HepG2 (cell line): Measurements from ENCODE around the gene RPE65. TPM values are rescaled to one million over a fixed set of nuclear protein-coding genes. Genes with fewer than 3 reads are reported as not detected.

Experiments used
- AGO2 ChIP-seq: fragments of 200-400 bp; formaldehyde crosslinking; optimal IDR thresholded peaks from 2 replicates; pipeline ENCODE3; 2017; ENCODE audit warnings: mild to moderate bottlenecking, low read depth, low read length, moderate library complexity
- EED ChIP-seq: sonication (generic); formaldehyde crosslinking; IDR thresholded peaks from 2 replicates; pipeline ENCODE4 v1.5.0; 2020; ENCODE audit warnings: mild to moderate bottlenecking, missing genetic modification reagents
- HDAC2 ChIP-seq: sonication (generic); formaldehyde crosslinking; IDR thresholded peaks from 2 replicates; pipeline ENCODE4 v1.4.0; 2020; ENCODE audit warnings: missing genetic modification reagents
- MED1 ChIP-seq: sonication (generic); formaldehyde crosslinking; IDR thresholded peaks from 2 replicates; pipeline ENCODE4 v1.4.0; 2020; ENCODE audit warnings: missing genetic modification reagents
- NFE2 ChIP-seq: sonication (generic); formaldehyde crosslinking; IDR thresholded peaks from 2 replicates; pipeline ENCODE4 v1.4.0; 2020; ENCODE audit warnings: missing genetic modification reagents
- PAWR ChIP-seq: sonication (generic); formaldehyde crosslinking; IDR thresholded peaks from 2 replicates; pipeline ENCODE4 v1.4.0; 2020; ENCODE audit warnings: missing genetic modification reagents, mild to moderate bottlenecking, borderline replicate concordance
- SETDB1 ChIP-seq: sonication (generic); formaldehyde crosslinking; IDR thresholded peaks from 2 replicates; pipeline ENCODE4 v1.5.1; 2020; ENCODE audit warnings: missing genetic modification reagents, mild to moderate bottlenecking, borderline replicate concordance
- SP2 ChIP-seq: sonication (generic); formaldehyde crosslinking; IDR thresholded peaks from 2 replicates; pipeline ENCODE4 v1.5.1; 2020; ENCODE audit warnings: mild to moderate bottlenecking, missing genetic modification reagents
- TAF15 ChIP-seq: fragments of 200-400 bp; formaldehyde crosslinking; IDR thresholded peaks from one replicate; pipeline ENCODE4 v1.6.1; 2018; ENCODE audit warnings: mild to moderate bottlenecking, low read depth, low read length; ENCODE audit not compliant: poor library complexity, severe bottlenecking
- ZNF12 ChIP-seq: sonication (generic); formaldehyde crosslinking; IDR thresholded peaks from 2 replicates; pipeline ENCODE4 v1.5.0; 2020; ENCODE audit warnings: missing genetic modification reagents
- ZNF235 ChIP-seq: sonication (generic); formaldehyde crosslinking; IDR thresholded peaks from 2 replicates; pipeline ENCODE4 v1.8.1; 2023; ENCODE audit warnings: mild to moderate bottlenecking, missing genetic modification reagents, borderline replicate concordance
- ZNF550 ChIP-seq: sonication (generic); formaldehyde crosslinking; IDR thresholded peaks from 2 replicates; pipeline ENCODE4 v1.4.0; 2020; ENCODE audit warnings: mild to moderate bottlenecking, missing genetic modification reagents, borderline replicate concordance
- ZNF629 ChIP-seq: sonication (generic); formaldehyde crosslinking; conservative IDR thresholded peaks from 2 replicates; pipeline ENCODE4 v1.5.0; 2020; ENCODE audit warnings: missing genetic modification reagents
- ZNF674 ChIP-seq: sonication (generic); formaldehyde crosslinking; IDR thresholded peaks from 2 replicates; pipeline ENCODE4 v1.5.0; 2020; ENCODE audit warnings: low read depth, mild to moderate bottlenecking, missing genetic modification reagents
- ZNF720 ChIP-seq: sonication (generic); formaldehyde crosslinking; IDR thresholded peaks from 2 replicates; pipeline ENCODE4 v1.4.0; 2020; ENCODE audit warnings: missing genetic modification reagents
- ZNF749 ChIP-seq: sonication (generic); formaldehyde crosslinking; IDR thresholded peaks from 2 replicates; pipeline ENCODE4 v1.8.0; 2022; ENCODE audit warnings: mild to moderate bottlenecking, missing genetic modification reagents, moderate library complexity, borderline replicate concordance
- ZNF766 ChIP-seq: sonication (generic); formaldehyde crosslinking; IDR thresholded peaks from 2 replicates; pipeline ENCODE4 v1.5.0; 2020; ENCODE audit warnings: missing genetic modification reagents, borderline replicate concordance
- polyA plus RNA-seq, 8 experiments: library from polyadenylated mRNA; depleted of rRNA in 3 of 8; stranded (reverse) in 7 of 8; unstranded in 1 of 8; fragments of >200 nt; fragmentation: Illumina TruSeq in 4 of 8; extraction: Trizol in 4 of 8; gene quantifications; 2 replicates each; pipeline versions ENCODE4 v1.2.1 to v1.2.3, GENCODE V29; 2011 to 2016; ENCODE audit warnings: low read depth in 4 of 8, missing spikeins in 1 of 8, mixed read lengths in 1 of 8; ENCODE audit not compliant: insufficient read depth in 1 of 8
- total RNA-seq, 5 experiments: library from RNA; depleted of rRNA; stranded (reverse); fragments of >200 nt; fragmentation: Illumina TruSeq; extraction: Trizol; gene quantifications; 2 replicates each; pipeline ENCODE4 v1.2.3, GENCODE V29; 2016; ENCODE audit warnings: low read depth in 1 of 5
- TF ChIP-seq, protein P1 (sequence below): sonication (generic); formaldehyde crosslinking; IDR thresholded peaks from 2 replicates; pipeline ENCODE4 v1.4.0; 2020; ENCODE audit warnings: mild to moderate bottlenecking, low read depth, missing genetic modification reagents
- TF ChIP-seq, protein P2 (sequence below): sonication (generic); formaldehyde crosslinking; IDR thresholded peaks from 2 replicates; pipeline ENCODE4 v1.8.0; 2022; ENCODE audit warnings: missing genetic modification reagents, low read depth, mild to moderate bottlenecking, borderline replicate concordance
- TF ChIP-seq, protein P3 (sequence below): sonication (generic); formaldehyde crosslinking; conservative IDR thresholded peaks from 2 replicates; pipeline ENCODE4 v1.8.0; 2022; ENCODE audit warnings: low read depth, missing genetic modification reagents
- TF ChIP-seq, protein P4 (sequence below): sonication (generic); formaldehyde crosslinking; IDR thresholded peaks from 2 replicates; pipeline ENCODE4 v1.9.0; 2021; ENCODE audit warnings: missing genetic modification reagents, borderline replicate concordance
- TF ChIP-seq, protein P5 (sequence below): sonication (generic); formaldehyde crosslinking; IDR thresholded peaks from 2 replicates; pipeline ENCODE4 v1.9.0; 2022; ENCODE audit warnings: missing genetic modification reagents, mild to moderate bottlenecking, borderline replicate concordance
- TF ChIP-seq, protein P6 (sequence below): sonication (generic); formaldehyde crosslinking; IDR thresholded peaks from 2 replicates; pipeline ENCODE4 v1.4.0; 2020; ENCODE audit warnings: missing genetic modification reagents

The RPE65 gene
- total and polyA plus RNA-seq, 2 of the 13 experiments (the other 11 are each of a cell fraction or from before 2014, with no cell fraction given), result not detected

DNA sequence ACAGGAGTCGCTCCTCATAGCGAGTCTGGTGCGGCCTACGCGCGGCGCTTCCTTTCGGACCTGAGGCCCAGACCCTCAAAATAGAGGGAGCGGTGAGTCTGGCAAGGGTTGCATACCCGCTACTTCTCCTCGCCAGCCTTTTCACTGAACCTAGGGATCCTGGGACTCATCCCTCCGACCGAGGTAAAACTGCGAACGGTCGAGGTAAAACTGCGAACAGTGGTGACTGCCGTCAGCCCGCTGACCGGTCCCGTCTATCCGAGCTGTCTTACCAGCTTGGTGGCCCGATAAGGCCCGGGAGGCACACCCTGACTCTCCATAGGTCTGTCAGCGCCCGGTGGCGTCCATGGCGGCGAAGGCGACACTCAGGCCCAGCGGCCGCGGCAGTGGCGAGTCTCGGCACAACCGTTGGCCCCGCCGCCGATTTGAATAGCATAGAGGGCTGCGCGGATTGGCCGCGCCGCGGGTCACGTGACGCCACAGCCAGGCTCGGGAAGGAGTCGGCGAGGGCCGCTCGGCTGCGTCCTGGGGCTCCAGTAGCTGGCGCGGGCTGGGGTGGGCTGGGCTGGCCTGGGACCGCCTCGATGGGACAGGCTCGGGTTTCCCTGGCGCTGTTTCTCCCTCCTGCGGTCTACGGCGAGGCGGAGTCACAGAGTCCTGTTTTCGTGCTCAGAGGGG is 47.1 kb upstream of the RPE65 start, which contains the start of gene DEPDC1 (continued):
- TF ChIP-seq ZNF766 (CRISPR knock-in tag) (no peak; the same call in 1 of the 2 replicates), ZNF749 (CRISPR knock-in tag) (0 out of 2 replicates have a peak, but pooled peaks have one; percentile 70), SETDB1 (no peak), PAWR (CRISPR knock-in tag) (no peak), ZNF12 (CRISPR knock-in tag) (0 out of 2 replicates have a peak, but pooled peaks have one; percentile 34), ZNF674 (no peak), NFE2 (no peak), TAF15 (no peak), MED1 (CRISPR knock-in tag) (no peak), SP2 (CRISPR knock-in tag) (no peak), EED (no peak), ZNF629 (CRISPR knock-in tag) (no peak), ZNF235 (CRISPR knock-in tag) (no peak), ZNF550 (CRISPR knock-in tag) (0 out of 2 replicates have a peak, but pooled peaks have one; percentile 10), AGO2 (peak; percentile 13), ZNF720 (0 out of 2 replicates have a peak, but pooled peaks have one; percentile 60), HDAC2 (CRISPR knock-in tag) (peak; percentile 64)
- TF ChIP-seq, protein P1, sequence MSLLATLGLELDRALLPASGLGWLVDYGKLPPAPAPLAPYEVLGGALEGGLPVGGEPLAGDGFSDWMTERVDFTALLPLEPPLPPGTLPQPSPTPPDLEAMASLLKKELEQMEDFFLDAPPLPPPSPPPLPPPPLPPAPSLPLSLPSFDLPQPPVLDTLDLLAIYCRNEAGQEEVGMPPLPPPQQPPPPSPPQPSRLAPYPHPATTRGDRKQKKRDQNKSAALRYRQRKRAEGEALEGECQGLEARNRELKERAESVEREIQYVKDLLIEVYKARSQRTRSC (CRISPR knock-in tag), result peak; percentile 80; the same call in 1 of the 2 replicates
- TF ChIP-seq, protein P2, sequence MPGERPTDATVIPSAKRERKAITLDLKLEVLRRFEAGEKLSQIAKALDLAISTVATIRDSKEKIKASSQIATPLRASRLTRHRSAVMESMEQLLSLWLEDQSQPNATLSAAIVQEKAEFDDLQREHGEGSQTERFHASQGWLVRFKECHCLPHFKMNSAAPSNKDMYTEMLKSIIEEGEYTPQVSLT (CRISPR knock-in tag), result no peak
- TF ChIP-seq, protein P3, sequence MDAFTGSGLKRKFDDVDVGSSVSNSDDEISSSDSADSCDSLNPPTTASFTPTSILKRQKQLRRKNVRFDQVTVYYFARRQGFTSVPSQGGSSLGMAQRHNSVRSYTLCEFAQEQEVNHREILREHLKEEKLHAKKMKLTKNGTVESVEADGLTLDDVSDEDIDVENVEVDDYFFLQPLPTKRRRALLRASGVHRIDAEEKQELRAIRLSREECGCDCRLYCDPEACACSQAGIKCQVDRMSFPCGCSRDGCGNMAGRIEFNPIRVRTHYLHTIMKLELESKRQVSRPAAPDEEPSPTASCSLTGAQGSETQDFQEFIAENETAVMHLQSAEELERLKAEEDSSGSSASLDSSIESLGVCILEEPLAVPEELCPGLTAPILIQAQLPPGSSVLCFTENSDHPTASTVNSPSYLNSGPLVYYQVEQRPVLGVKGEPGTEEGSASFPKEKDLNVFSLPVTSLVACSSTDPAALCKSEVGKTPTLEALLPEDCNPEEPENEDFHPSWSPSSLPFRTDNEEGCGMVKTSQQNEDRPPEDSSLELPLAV (CRISPR knock-in tag), result peak; percentile 43; the same call in 1 of the 2 replicates
- TF ChIP-seq, protein P4, sequence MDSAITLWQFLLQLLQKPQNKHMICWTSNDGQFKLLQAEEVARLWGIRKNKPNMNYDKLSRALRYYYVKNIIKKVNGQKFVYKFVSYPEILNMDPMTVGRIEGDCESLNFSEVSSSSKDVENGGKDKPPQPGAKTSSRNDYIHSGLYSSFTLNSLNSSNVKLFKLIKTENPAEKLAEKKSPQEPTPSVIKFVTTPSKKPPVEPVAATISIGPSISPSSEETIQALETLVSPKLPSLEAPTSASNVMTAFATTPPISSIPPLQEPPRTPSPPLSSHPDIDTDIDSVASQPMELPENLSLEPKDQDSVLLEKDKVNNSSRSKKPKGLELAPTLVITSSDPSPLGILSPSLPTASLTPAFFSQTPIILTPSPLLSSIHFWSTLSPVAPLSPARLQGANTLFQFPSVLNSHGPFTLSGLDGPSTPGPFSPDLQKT (CRISPR knock-in tag), result no peak
- TF ChIP-seq, protein P5, sequence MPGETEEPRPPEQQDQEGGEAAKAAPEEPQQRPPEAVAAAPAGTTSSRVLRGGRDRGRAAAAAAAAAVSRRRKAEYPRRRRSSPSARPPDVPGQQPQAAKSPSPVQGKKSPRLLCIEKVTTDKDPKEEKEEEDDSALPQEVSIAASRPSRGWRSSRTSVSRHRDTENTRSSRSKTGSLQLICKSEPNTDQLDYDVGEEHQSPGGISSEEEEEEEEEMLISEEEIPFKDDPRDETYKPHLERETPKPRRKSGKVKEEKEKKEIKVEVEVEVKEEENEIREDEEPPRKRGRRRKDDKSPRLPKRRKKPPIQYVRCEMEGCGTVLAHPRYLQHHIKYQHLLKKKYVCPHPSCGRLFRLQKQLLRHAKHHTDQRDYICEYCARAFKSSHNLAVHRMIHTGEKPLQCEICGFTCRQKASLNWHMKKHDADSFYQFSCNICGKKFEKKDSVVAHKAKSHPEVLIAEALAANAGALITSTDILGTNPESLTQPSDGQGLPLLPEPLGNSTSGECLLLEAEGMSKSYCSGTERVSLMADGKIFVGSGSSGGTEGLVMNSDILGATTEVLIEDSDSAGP (CRISPR knock-in tag), result peak; percentile 90
- TF ChIP-seq, protein P6, sequence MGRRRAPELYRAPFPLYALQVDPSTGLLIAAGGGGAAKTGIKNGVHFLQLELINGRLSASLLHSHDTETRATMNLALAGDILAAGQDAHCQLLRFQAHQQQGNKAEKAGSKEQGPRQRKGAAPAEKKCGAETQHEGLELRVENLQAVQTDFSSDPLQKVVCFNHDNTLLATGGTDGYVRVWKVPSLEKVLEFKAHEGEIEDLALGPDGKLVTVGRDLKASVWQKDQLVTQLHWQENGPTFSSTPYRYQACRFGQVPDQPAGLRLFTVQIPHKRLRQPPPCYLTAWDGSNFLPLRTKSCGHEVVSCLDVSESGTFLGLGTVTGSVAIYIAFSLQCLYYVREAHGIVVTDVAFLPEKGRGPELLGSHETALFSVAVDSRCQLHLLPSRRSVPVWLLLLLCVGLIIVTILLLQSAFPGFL, result no peak
